Breast epithelium (tissue), 4 donors: Measurements from ENCODE around the gene KCMF1. TPM values are rescaled to one million over a fixed set of nuclear protein-coding genes. Genes with fewer than 3 reads are reported as not detected.

Experiments
- DNase-seq, 2 donors: peaks; one replicate each; pipeline ENCODE4 v3.0.0-alpha.2; 2019; ENCODE audit warnings: low spot score in 2 of 2
- H3K27ac ChIP-seq, 2 donors: fragments of 200-600 bp; sonication (generic) in 1 of 2; one replicate each; pipeline ENCODE4 v1.5.1; 2016 to 2019; ENCODE audit warnings: mild to moderate bottlenecking in 1 of 2
- H3K27me3 ChIP-seq, 2 donors: fragments of 200-600 bp; sonication (generic) in 1 of 2; one replicate each; pipeline versions ENCODE4 v1.5.1 to v1.6.0; 2017 to 2019; ENCODE audit warnings: control low read depth in 1 of 2, mild to moderate bottlenecking in 1 of 2
- H3K36me3 ChIP-seq: fragments of 200-600 bp; one replicate; pipeline ENCODE4 v1.5.1; 2019
- H3K4me1 ChIP-seq, 2 donors: fragments of 200-600 bp; sonication (generic); one replicate each; pipeline ENCODE4 v1.5.1; 2016 to 2019; ENCODE audit warnings: control low read depth in 1 of 2
- H3K4me3 ChIP-seq, 3 donors: fragments of 200-600 bp; sonication (generic); 1 replicate in 2 of 3; 2 replicates in 1 of 3; pipeline ENCODE4 v1.5.1; 2016 to 2019; ENCODE audit warnings: mild to moderate bottlenecking in 3 of 3, moderate library complexity in 2 of 3
- H3K9me3 ChIP-seq, 2 donors: fragments of 200-600 bp; sonication (generic) in 1 of 2; one replicate each; pipeline ENCODE4 v1.5.1; 2016 to 2019; ENCODE audit warnings: control low read depth in 1 of 2
- CTCF ChIP-seq, 3 donors: fragments of 450-650 bp; IDR thresholded peaks; one replicate each; pipeline ENCODE4 v1.5.1; 2016 to 2017; ENCODE audit warnings: antibody characterized with exemption in 3 of 3, mild to moderate bottlenecking in 3 of 3, moderate library complexity in 3 of 3
- POLR2A ChIP-seq: fragments of 450-650 bp; IDR thresholded peaks from one replicate; pipeline ENCODE4 v1.6.1; 2016; ENCODE audit warnings: antibody characterized with exemption, mild to moderate bottlenecking, moderate library complexity
- POLR2AphosphoS5 ChIP-seq, 3 donors: sonication (generic); formaldehyde crosslinking; IDR thresholded peaks; one replicate each; pipeline ENCODE4 v1.6.1; 2017; ENCODE audit warnings: antibody characterized with exemption in 3 of 3
- intact Hi-C: fragments of 100-400 bp; cut with DNase I; formaldehyde crosslinking; loops from one replicate; pipeline ENCODE4 v1.15.1; 2023; ENCODE audit warnings: low total_unique reads
- total RNA-seq, 3 donors: library from RNA; depleted of rRNA; stranded (reverse); fragments of >200 nt; gene quantifications; one replicate each; pipeline ENCODE4 v1.1.0, GENCODE V29; 2016

The KCMF1 gene
- total RNA-seq, 3 donors from 2014 or later, result 35.7 to 68.6 (median 49.3) TPM

GRCh38 chr2:84964406-84965191 is 6.4 kb upstream of the KCMF1 start:
- no peaks in the 10 kb centered on the region for H3K27me3 ChIP-seq
- H3K4me1 ChIP-seq, result no peaks in the 10 kb centered on the region
- TF ChIP-seq POLR2A (no peak), CTCF (IDR thresholded peaks at IDR 0.05) (no peak), POLR2AphosphoS5 (IDR thresholded peaks at IDR 0.05) (no peak)
- intact Hi-C loops, result no loop called here
- no peak overlapping the region for H3K27ac ChIP-seq
- no peak for DNase-seq
- no peak overlapping the region for H3K4me3 ChIP-seq
- no peaks in the 10 kb centered on the region for H3K36me3 ChIP-seq
- no peaks in the 10 kb centered on the region for H3K9me3 ChIP-seq

- H3K9me3 ChIP-seq, result no peaks in the 10 kb centered on the region
- DNase-seq, result no peak
- no peaks in the 10 kb centered on the region for H3K4me1 ChIP-seq
- H3K4me3 ChIP-seq, result no peak overlapping the region
- no peaks in the 10 kb centered on the region for H3K36me3 ChIP-seq
- intact Hi-C loops, result no loop called here
- no peak overlapping the region for H3K27ac ChIP-seq
- H3K27me3 ChIP-seq, result no peaks in the 10 kb centered on the region
- no peak for TF ChIP-seq POLR2AphosphoS5 (IDR thresholded peaks at IDR 0.05)
- TF ChIP-seq CTCF (IDR thresholded peaks at IDR 0.05), result no peak
- no peak for TF ChIP-seq POLR2A
Measured at GRCh38 chr2:84965192-84965516, 5.8 kb upstream of the KCMF1 start.

GRCh38 chr2:84965827-84966226 is 5.1 kb upstream of the KCMF1 start:
- Histone ChIP-seq H3K9me3 (no peaks in the 10 kb centered on the region), H3K27ac (no peak overlapping the region), H3K36me3 (no peaks in the 10 kb centered on the region), H3K27me3 (no peaks in the 10 kb centered on the region), H3K4me3 (no peak overlapping the region), H3K4me1 (no peaks in the 10 kb centered on the region)
- intact Hi-C loops, result no loop called here
- TF ChIP-seq CTCF (IDR thresholded peaks at IDR 0.05), result no peak
- TF ChIP-seq POLR2A, result no peak
- TF ChIP-seq POLR2AphosphoS5 (IDR thresholded peaks at IDR 0.05), result no peak
- DNase-seq, result no peak

- no peak for TF ChIP-seq CTCF (IDR thresholded peaks at IDR 0.05)
- TF ChIP-seq POLR2AphosphoS5 (IDR thresholded peaks at IDR 0.05), result no peak
- TF ChIP-seq POLR2A, result no peak
- H3K27me3 ChIP-seq, result no peaks in the 10 kb centered on the region
- no peaks in the 10 kb centered on the region for H3K36me3 ChIP-seq
- no peak overlapping the region for H3K27ac ChIP-seq
- H3K9me3 ChIP-seq, result no peaks in the 10 kb centered on the region
- no peaks in the 10 kb centered on the region for H3K4me1 ChIP-seq
- no peak overlapping the region for H3K4me3 ChIP-seq
- intact Hi-C loops, result no loop called here
- DNase-seq, result no peak
Measured at GRCh38 chr2:84966731-84967130, 4.2 kb upstream of the KCMF1 start.

- H3K36me3 ChIP-seq, result no peaks in the 10 kb centered on the region
- TF ChIP-seq CTCF (IDR thresholded peaks at IDR 0.05), result no peak
- TF ChIP-seq POLR2AphosphoS5 (IDR thresholded peaks at IDR 0.05), result no peak
- TF ChIP-seq POLR2A, result no peak
- DNase-seq, result no peak
- H3K27ac ChIP-seq, result peak overlapping the region; percentile 97 to 100
- H3K4me3 ChIP-seq, result peak overlapping the region; percentile 74 to 98 (median 91)
- intact Hi-C loops, result no loop called here
- H3K27me3 ChIP-seq, result no peaks in the 10 kb centered on the region
- no peaks in the 10 kb centered on the region for H3K9me3 ChIP-seq
- peaks cover 0 to 4% of the 10 kb centered on the region in 2 donors for H3K4me1 ChIP-seq
Measured at GRCh38 chr2:84969511-84970209, 1.3 kb upstream of the KCMF1 start.
